ENCODE results near the gene PTBP1. TPM values are rescaled to one million over a fixed set of nuclear protein-coding genes. Genes with fewer than 3 reads are reported as not detected.

PTBP1 gene
- total RNA-seq, 1 donor from 2014 or later: 237 TPM

- TF ChIP-seq EZH2 (IDR thresholded peaks at IDR 0.05) (no peak), CTCF (IDR thresholded peaks at IDR 0.05) (no peak), EZH2phosphoT487 (IDR thresholded peaks at IDR 0.05) (no peak)
- Histone ChIP-seq H3K9me3 (ENCODE audit: low read depth) (no peaks in the 10 kb centered on the region), H3K27ac (no peak overlapping the region), H3K9ac (no peak overlapping the region), H3K4me1 (peaks cover 2% of the 10 kb centered on the region), H3K4me3 (no peak overlapping the region), H3K27me3 (no peaks in the 10 kb centered on the region), H3K36me3 (no peaks in the 10 kb centered on the region), H2AFZ (replicated peaks) (no peak overlapping the region), H4K20me1 (ENCODE audit: low read depth) (no peaks in the 10 kb centered on the region), H3K79me2 (ENCODE audit: low read depth) (no peaks in the 10 kb centered on the region), H3F3A (ENCODE audit: low read depth) (peaks cover 3% of the 10 kb centered on the region), H3K4me2 (no peak overlapping the region)
- no peak overlapping the region for H3K27ac Mint-ChIP-seq
- peaks cover 11% of the 10 kb centered on the region for H3K27me3 Mint-ChIP-seq (ENCODE audit: insufficient read depth, low read depth)
- no peak overlapping the region for H3K4me3 Mint-ChIP-seq
- H3K36me3 Mint-ChIP-seq: peaks cover under 1% of the 10 kb centered on the region
- peaks cover 16% of the 10 kb centered on the region for H3K9me3 Mint-ChIP-seq
- DNase-seq (ENCODE audit: low spot score): no peak
- H3K4me1 Mint-ChIP-seq: peaks cover 5% of the 10 kb centered on the region
Observed at GRCh38 chr19:754530-754929, 42.7 kb upstream of the PTBP1 start.

DNA sequence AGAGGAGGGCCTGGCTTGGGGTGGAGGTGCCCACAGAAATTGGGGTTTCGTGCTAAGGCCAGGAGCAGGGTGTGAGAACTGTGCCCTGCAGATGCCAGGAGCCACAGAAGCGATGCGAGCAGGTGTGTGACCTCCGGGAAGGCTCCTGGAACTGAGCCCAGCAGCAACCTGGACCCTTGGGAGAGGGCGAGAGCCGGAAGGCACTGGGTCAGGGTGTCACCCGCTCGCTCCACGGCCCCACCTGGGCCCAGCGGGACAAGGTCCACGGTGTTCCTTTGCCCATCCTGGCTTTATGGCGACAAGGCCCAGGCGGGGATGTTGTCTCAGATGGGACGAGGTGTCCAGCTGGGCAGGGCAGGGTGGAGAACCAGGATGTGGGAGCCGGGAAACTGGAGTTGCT is 42.2 kb upstream of the PTBP1 start:
- Histone ChIP-seq H3K36me3 (no peaks in the 10 kb centered on the region), H3K4me2 (no peak overlapping the region), H3K27me3 (no peaks in the 10 kb centered on the region), H3K9ac (no peak overlapping the region), H3K4me3 (no peak overlapping the region), H2AFZ (replicated peaks) (no peak overlapping the region), H4K20me1 (ENCODE audit: low read depth) (no peaks in the 10 kb centered on the region), H3K9me3 (ENCODE audit: low read depth) (no peaks in the 10 kb centered on the region), H3K4me1 (peaks cover 2% of the 10 kb centered on the region), H3F3A (ENCODE audit: low read depth) (peaks cover 3% of the 10 kb centered on the region), H3K79me2 (ENCODE audit: low read depth) (no peaks in the 10 kb centered on the region), H3K27ac (no peak overlapping the region)
- Mint-ChIP-seq H3K27me3 (ENCODE audit: insufficient read depth, low read depth) (peaks cover 11% of the 10 kb centered on the region), H3K4me1 (peaks cover 5% of the 10 kb centered on the region), H3K9me3 (peaks cover 20% of the 10 kb centered on the region), H3K4me3 (no peak overlapping the region), H3K27ac (no peak overlapping the region), H3K36me3 (peaks cover 3% of the 10 kb centered on the region)
- no peak for DNase-seq (ENCODE audit: low spot score)
- TF ChIP-seq CTCF (IDR thresholded peaks at IDR 0.05) (no peak), EZH2 (IDR thresholded peaks at IDR 0.05) (no peak), EZH2phosphoT487 (IDR thresholded peaks at IDR 0.05) (no peak)

- Histone ChIP-seq H3K36me3 (no peaks in the 10 kb centered on the region), H3K4me3 (no peak overlapping the region), H3K9me3 (ENCODE audit: low read depth) (no peaks in the 10 kb centered on the region), H4K20me1 (ENCODE audit: low read depth) (no peaks in the 10 kb centered on the region), H3K27ac (no peak overlapping the region), H3K9ac (no peak overlapping the region), H3K27me3 (no peaks in the 10 kb centered on the region), H3K4me1 (peaks cover 2% of the 10 kb centered on the region), H3F3A (ENCODE audit: low read depth) (peaks cover 3% of the 10 kb centered on the region), H3K4me2 (no peak overlapping the region), H2AFZ (replicated peaks) (no peak overlapping the region), H3K79me2 (ENCODE audit: low read depth) (no peaks in the 10 kb centered on the region)
- no peak overlapping the region for H3K27ac Mint-ChIP-seq
- no peak overlapping the region for H3K4me3 Mint-ChIP-seq
- no peak for DNase-seq (ENCODE audit: low spot score)
- H3K27me3 Mint-ChIP-seq (ENCODE audit: insufficient read depth, low read depth): peaks cover 11% of the 10 kb centered on the region
- TF ChIP-seq CTCF (IDR thresholded peaks at IDR 0.05): no peak
- no peak for TF ChIP-seq EZH2 (IDR thresholded peaks at IDR 0.05)
- TF ChIP-seq EZH2phosphoT487 (IDR thresholded peaks at IDR 0.05): no peak
- H3K4me1 Mint-ChIP-seq: peaks cover 5% of the 10 kb centered on the region
- H3K9me3 Mint-ChIP-seq: peaks cover 20% of the 10 kb centered on the region
- H3K36me3 Mint-ChIP-seq: peaks cover 3% of the 10 kb centered on the region
Observed at GRCh38 chr19:756236-756635, 41.0 kb upstream of the PTBP1 start.

All from neural progenitor cell (in vitro differentiated cells).